ENCODE data around the gene DCLK1. TPM values are rescaled to one million over a fixed set of nuclear protein-coding genes. Genes with fewer than 3 reads are reported as not detected.

Gene DCLK1
- total and polyA plus RNA-seq, 9 donors: 3.3 to 37.0 (median 20.7) TPM

- Histone ChIP-seq H3K27me3 (no peaks in the 10 kb centered on the region), H3K4me3 (no peak overlapping the region), H3K36me3 (no peaks in the 10 kb centered on the region), H3K4me1 (ENCODE audit: insufficient read depth) (no peaks in the 10 kb centered on the region), H3K27ac (no peak overlapping the region), H3K9me3 (no peaks in the 10 kb centered on the region)
- intact Hi-C loops (cut with DNase I): no loop called here
- TF ChIP-seq POLR2A (IDR thresholded peaks at IDR 0.05): no peak
- TF ChIP-seq CTCF (IDR thresholded peaks at IDR 0.05): no peak
- no peak for TF ChIP-seq EP300 (IDR thresholded peaks at IDR 0.05)
- 66 to 94% (median 93%) methylated on average over 2 of the region's 2 CpGs for whole genome bisulfite sequencing, 3 donors
- no peak for DNase-seq
Measured at GRCh38 chr13:35766663-35767062, 364.5 kb downstream of the DCLK1 start.

- H3K27ac ChIP-seq: no peak overlapping the region
- no peak overlapping the region for H3K4me3 ChIP-seq
- H3K4me1 ChIP-seq (ENCODE audit: insufficient read depth): no peaks in the 10 kb centered on the region
- no peaks in the 10 kb centered on the region for H3K27me3 ChIP-seq
- H3K9me3 ChIP-seq: no peaks in the 10 kb centered on the region
- intact Hi-C loops (cut with DNase I): no loop called here
- DNase-seq: no peak
- WGBS, 3 donors: 96% methylated on average over 11 of the region's 11 CpGs
- H3K36me3 ChIP-seq: no peaks in the 10 kb centered on the region
- TF ChIP-seq POLR2A (IDR thresholded peaks at IDR 0.05) (no peak), CTCF (IDR thresholded peaks at IDR 0.05) (no peak), EP300 (IDR thresholded peaks at IDR 0.05) (no peak)
Measured at GRCh38 chr13:35765941-35766340, 365.2 kb downstream of the DCLK1 start.

- Histone ChIP-seq H3K27me3 (no peaks in the 10 kb centered on the region), H3K36me3 (no peaks in the 10 kb centered on the region), H3K27ac (no peak overlapping the region), H3K4me1 (ENCODE audit: insufficient read depth) (no peaks in the 10 kb centered on the region), H3K4me3 (no peak overlapping the region), H3K9me3 (no peaks in the 10 kb centered on the region)
- 30 to 43% (median 38%) methylated on average over 5 of the region's 5 CpGs for WGBS, 3 donors
- TF ChIP-seq CTCF (IDR thresholded peaks at IDR 0.05): no peak
- no peak for TF ChIP-seq EP300 (IDR thresholded peaks at IDR 0.05)
- no peak for TF ChIP-seq POLR2A (IDR thresholded peaks at IDR 0.05)
- intact Hi-C loops (cut with DNase I): no loop called here
- no peak for DNase-seq
Measured at GRCh38 chr13:35765366-35765765, 365.8 kb downstream of the DCLK1 start.

DNA sequence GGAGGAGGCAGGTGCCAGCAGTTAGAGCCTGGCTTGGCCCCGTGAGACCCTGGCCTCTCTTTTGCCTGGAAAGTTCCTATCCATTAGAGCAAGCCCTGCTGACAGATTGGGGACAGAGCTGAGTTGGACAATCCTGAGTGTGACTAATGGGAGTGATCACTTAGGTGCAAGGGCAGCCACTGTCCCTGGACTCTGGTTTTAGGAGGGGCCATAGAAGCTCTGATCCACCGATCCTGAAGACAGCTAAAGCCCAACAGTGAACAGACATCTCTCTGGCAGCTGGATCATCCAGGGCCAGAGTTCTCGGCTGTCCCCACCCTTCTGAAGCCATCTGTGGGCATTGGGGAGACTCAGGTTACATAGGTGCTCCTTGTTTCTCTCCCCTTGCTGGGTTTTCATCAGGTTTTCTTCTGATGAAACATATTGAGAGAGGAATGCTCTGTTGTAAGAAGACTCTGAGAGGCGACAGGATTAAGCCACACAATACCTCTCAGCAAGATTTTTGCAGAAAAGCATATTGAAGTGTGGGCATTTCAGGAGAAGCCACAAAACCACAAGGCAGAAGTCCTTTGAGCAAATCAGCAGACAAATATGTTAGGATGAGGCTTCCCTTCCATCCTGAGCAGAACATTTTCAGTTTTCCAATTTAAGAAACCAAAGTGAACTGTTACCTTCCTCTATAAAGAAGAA lies 366.7 kb downstream of the DCLK1 start:
- no peak overlapping the region for H3K27ac ChIP-seq
- H3K27me3 ChIP-seq: no peaks in the 10 kb centered on the region
- no peaks in the 10 kb centered on the region for H3K36me3 ChIP-seq
- no peak overlapping the region for H3K4me3 ChIP-seq
- DNase-seq: no peak
- TF ChIP-seq EP300 (IDR thresholded peaks at IDR 0.05): no peak
- no peak for TF ChIP-seq CTCF (IDR thresholded peaks at IDR 0.05)
- no peak for TF ChIP-seq POLR2A (IDR thresholded peaks at IDR 0.05)
- intact Hi-C loops (cut with DNase I): no loop called here
- WGBS, 3 donors: 59 to 85% (median 84%) methylated on average over 4 of the region's 4 CpGs
- H3K4me1 ChIP-seq (ENCODE audit: insufficient read depth): no peaks in the 10 kb centered on the region
- H3K9me3 ChIP-seq: no peaks in the 10 kb centered on the region
